NB4 (cell line): ENCODE results near the gene CTBP2.

Source experiments
- POLR2A ChIP-seq: IDR thresholded peaks from 2 replicates; pipeline ENCODE4 v1.6.1; 2011; ENCODE audit warnings: mild to moderate bottlenecking; ENCODE audit not compliant: insufficient read length; ENCODE audit errors: extremely low read depth
- TF ChIP-seq, protein P1 (sequence below): IDR thresholded peaks from one replicate; pipeline ENCODE4 v1.5.1; 2012; ENCODE audit warnings: low read depth, low read length

DNA sequence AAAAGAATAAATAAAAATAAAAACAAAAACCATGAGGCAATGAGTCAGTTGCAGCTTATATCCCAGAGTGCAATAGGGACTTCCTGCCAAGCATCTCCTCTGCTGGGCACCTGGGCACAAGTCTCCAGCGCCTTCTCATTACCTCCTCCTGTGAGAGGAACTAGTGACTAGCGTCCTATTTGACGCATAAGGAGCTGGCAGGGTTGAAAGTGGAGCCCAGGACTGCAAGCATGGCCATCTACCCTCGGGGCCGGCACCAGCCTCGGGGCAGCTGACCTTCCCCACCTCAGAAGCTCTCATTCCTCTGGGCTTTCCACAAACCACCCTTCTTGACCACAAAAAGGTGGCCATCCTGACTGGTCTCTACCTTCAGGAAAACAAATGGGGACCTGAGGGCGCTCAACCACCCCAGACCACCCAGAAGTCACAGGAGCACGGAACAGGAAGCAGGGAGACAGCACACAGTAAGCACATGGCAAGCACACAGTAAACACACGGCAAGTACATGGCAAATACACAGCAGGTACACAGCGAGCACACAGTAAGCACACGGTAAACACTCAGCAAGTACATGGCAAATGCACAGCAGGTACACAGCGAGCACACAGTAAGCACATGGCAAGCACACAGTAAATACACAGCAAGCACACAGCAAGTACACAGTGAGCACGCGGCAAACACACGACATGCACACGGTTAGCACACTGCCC, 19.1 kb downstream of the CTBP2 start:
- TF ChIP-seq, protein P1, sequence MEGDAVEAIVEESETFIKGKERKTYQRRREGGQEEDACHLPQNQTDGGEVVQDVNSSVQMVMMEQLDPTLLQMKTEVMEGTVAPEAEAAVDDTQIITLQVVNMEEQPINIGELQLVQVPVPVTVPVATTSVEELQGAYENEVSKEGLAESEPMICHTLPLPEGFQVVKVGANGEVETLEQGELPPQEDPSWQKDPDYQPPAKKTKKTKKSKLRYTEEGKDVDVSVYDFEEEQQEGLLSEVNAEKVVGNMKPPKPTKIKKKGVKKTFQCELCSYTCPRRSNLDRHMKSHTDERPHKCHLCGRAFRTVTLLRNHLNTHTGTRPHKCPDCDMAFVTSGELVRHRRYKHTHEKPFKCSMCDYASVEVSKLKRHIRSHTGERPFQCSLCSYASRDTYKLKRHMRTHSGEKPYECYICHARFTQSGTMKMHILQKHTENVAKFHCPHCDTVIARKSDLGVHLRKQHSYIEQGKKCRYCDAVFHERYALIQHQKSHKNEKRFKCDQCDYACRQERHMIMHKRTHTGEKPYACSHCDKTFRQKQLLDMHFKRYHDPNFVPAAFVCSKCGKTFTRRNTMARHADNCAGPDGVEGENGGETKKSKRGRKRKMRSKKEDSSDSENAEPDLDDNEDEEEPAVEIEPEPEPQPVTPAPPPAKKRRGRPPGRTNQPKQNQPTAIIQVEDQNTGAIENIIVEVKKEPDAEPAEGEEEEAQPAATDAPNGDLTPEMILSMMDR, result no peak
- TF ChIP-seq POLR2A, result no peak
